ENCODE measurements around the gene SNAPC5.

SNAPC5 gene

DNA sequence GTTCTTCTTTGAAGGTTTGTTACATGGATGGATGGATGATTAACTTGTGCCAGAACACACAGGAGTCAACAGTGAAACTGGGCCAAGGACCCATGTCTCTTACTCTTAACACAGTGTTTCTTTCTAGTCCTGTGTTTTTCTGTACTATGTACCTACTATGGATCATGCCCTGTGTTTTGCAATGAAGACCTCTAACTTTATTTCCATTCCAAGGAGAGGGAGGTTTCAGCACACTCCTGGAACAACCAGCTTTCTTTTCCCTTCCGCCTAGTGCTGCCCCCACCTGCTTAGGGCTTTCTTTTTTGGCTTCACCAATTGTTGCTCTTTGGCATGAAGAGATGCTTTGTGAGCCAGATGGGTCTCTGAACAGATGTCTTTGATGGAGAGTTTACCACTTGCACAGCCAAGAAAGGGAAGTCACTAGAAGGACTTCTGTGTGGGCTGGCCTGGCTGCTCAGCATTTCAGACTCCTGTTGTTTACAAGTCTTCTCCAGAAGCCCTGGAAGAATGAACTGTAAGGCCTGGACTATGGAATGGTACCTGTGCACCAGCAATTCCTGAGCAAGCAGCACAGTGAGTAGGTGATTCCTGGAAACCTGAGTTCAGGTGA, 44.5 kb downstream of the SNAPC5 start:
- no peak for DNase-seq

DNA sequence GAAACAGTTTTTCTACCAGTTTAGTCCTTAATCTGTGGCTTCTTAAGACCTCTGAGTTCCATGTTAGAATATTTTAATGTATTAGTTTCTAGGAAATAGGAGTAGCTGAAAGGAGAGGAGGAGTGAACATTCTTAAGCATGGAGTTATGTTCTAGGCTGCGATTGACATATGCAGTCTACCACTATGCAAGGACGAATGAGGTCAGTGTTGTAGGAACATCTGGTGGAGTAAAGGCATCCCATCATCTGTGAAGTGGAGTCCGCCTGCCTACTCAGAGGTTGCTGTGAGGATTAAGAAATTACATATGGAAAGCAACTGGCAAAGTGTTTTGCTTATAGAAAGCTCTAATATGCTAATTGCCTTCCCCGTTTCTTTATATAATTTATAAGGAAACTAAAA, 45.1 kb downstream of the SNAPC5 start:
- DNase-seq: no peak

All from NCI-H1048 (cell line).